ENCODE measurements around the gene LRRFIP1.

- no peak for TF ChIP-seq EZH2phosphoT487 (IDR thresholded peaks at IDR 0.05)
- TF ChIP-seq CTCF (IDR thresholded peaks at IDR 0.05), result no peak
These were observed 73.9 kb downstream of the LRRFIP1 start for GRCh38 chr2:237701033-237701858.

Measured in neural progenitor cell (in vitro differentiated cells).